ENCODE data around the gene CHRNG.

GRCh38 chr2:232576995-232577394, 37.5 kb downstream of the CHRNG start:
- TF ChIP-seq EZH2phosphoT487 (IDR thresholded peaks at IDR 0.05; ENCODE audit: borderline replicate concordance, low read length) (no peak), CTCF (IDR thresholded peaks at IDR 0.05; ENCODE audit: low read depth, low read length, poor library complexity, severe bottlenecking) (no peak)
